ENCODE data around the gene SPC24. TPM values are rescaled to one million over a fixed set of nuclear protein-coding genes. Genes with fewer than 3 reads are reported as not detected.
"Not testable (repeated sequence)": the region's sequence is repeated elsewhere in the genome, so short reads cannot be mapped to it uniquely, and the experiment has no call there.

Gene SPC24
- total and polyA plus RNA-seq, 9 donors = 0.47 to 2.7 (median 0.99) TPM; not detected in 1

GRCh38 chr19:11190501-11190900 lies 34.9 kb upstream of the SPC24 start:
- intact Hi-C loops (cut with DNase I) = no loop called here
- Histone ChIP-seq H3K36me3 (no peaks in the 10 kb centered on the region), H3K4me3 (no peak overlapping the region), H3K27ac (peak overlapping the region in 1 of 2 donors; percentile 47), H3K27me3 (no peaks in the 10 kb centered on the region), H3K4me1 (ENCODE audit: insufficient read depth) (peaks cover 31% of the 10 kb centered on the region), H3K9me3 (no peaks in the 10 kb centered on the region)
- TF ChIP-seq EP300 (IDR thresholded peaks at IDR 0.05) = no peak
- no peak for TF ChIP-seq POLR2A (IDR thresholded peaks at IDR 0.05)
- no peak for TF ChIP-seq CTCF (IDR thresholded peaks at IDR 0.05)
- 53 to 67% (median 60%) methylated on average over 8 of the region's 8 CpGs for WGBS, 3 donors
- DNase-seq = no peak

GRCh38 chr19:11187441-11187840 lies 31.9 kb upstream of the SPC24 start:
- 43 to 53% (median 45%) methylated on average over 9 of the region's 9 CpGs for WGBS, 3 donors
- H3K27me3 ChIP-seq = no peaks in the 10 kb centered on the region
- TF ChIP-seq EP300 (IDR thresholded peaks at IDR 0.05) (no peak), POLR2A (IDR thresholded peaks at IDR 0.05) (no peak), CTCF (IDR thresholded peaks at IDR 0.05) (no peak)
- DNase-seq = peak in 1 of 5 donors; percentile 52
- peak overlapping the region; percentile 68 to 90 for H3K27ac ChIP-seq
- intact Hi-C loops (cut with DNase I) = no loop called here
- no peak overlapping the region for H3K4me3 ChIP-seq
- H3K9me3 ChIP-seq = no peaks in the 10 kb centered on the region
- H3K4me1 ChIP-seq (ENCODE audit: insufficient read depth) = peaks cover 30% of the 10 kb centered on the region
- no peaks in the 10 kb centered on the region for H3K36me3 ChIP-seq

- Histone ChIP-seq H3K9me3 (no peaks in the 10 kb centered on the region), H3K27ac (no peak overlapping the region), H3K4me1 (ENCODE audit: insufficient read depth) (peaks cover 22% of the 10 kb centered on the region), H3K36me3 (no peaks in the 10 kb centered on the region), H3K4me3 (no peak overlapping the region), H3K27me3 (no peaks in the 10 kb centered on the region)
- intact Hi-C loops (cut with DNase I) = no loop called here
- no peak for TF ChIP-seq EP300 (IDR thresholded peaks at IDR 0.05)
- TF ChIP-seq CTCF (IDR thresholded peaks at IDR 0.05) = no peak
- TF ChIP-seq POLR2A (IDR thresholded peaks at IDR 0.05) = no peak
- no peak for DNase-seq
- 85 to 93% (median 90%) methylated on average over 1 of the region's 1 CpG for WGBS, 3 donors
These were observed 27.4 kb upstream of the SPC24 start for GRCh38 chr19:11182994-11183393.

- no peak for TF ChIP-seq POLR2A (IDR thresholded peaks at IDR 0.05)
- no peak for TF ChIP-seq EP300 (IDR thresholded peaks at IDR 0.05)
- no peak for TF ChIP-seq CTCF (IDR thresholded peaks at IDR 0.05)
- peaks cover 17% of the 10 kb centered on the region for H3K4me1 ChIP-seq (ENCODE audit: insufficient read depth)
- WGBS, 3 donors = 79 to 83% (median 81%) methylated on average over 4 of the region's 4 CpGs
- no peak overlapping the region for H3K27ac ChIP-seq
- no peaks in the 10 kb centered on the region for H3K9me3 ChIP-seq
- no peaks in the 10 kb centered on the region for H3K27me3 ChIP-seq
- intact Hi-C loops (cut with DNase I) = no loop called here
- H3K36me3 ChIP-seq = no peaks in the 10 kb centered on the region
- H3K4me3 ChIP-seq = no peak overlapping the region
- DNase-seq = no peak
These were observed 25.9 kb upstream of the SPC24 start for GRCh38 chr19:11181488-11181887.

- H3K4me3 ChIP-seq; H3K27ac ChIP-seq; H3K36me3 ChIP-seq; H3K9me3 ChIP-seq; intact Hi-C loops (cut with DNase I); H3K27me3 ChIP-seq; DNase-seq: not testable (repeated sequence)
- peaks cover 17% of the 10 kb centered on the region for H3K4me1 ChIP-seq (ENCODE audit: insufficient read depth)
- WGBS, 3 donors = 51 to 65% (median 62%) methylated on average over 8 of the region's 8 CpGs
These were observed 25.4 kb upstream of the SPC24 start for GRCh38 chr19:11180975-11181374.
